SK-N-SH (cell line): Measurements from ENCODE around the gene DNAJC17. TPM values are rescaled to one million over a fixed set of nuclear protein-coding genes. Genes with fewer than 3 reads are reported as not detected.

Source experiments
- CTCF ChIA-PET: fragments of 300-600, 350-600 bp; formaldehyde crosslinking; extraction: SDS; loops from one replicate; lab custom pipeline; 2021; lab: Yijun Ruan, JAX
- POLR2A ChIA-PET: fragments of 350-600 bp; sonication (Branson Sonifier 250); formaldehyde crosslinking; extraction: SDS; loops from one replicate; lab custom pipeline; 2020; ENCODE audit warnings: antibody characterized with exemption, inconsistent platforms; lab: Yijun Ruan, JAX
- DNase-seq: peaks from one replicate; pipeline ENCODE4 v3.0.0; 2012
- H2AFZ ChIP-seq: fragments of 200-600 bp; sonication (generic); 2 replicates; pipeline ENCODE4 v1.8.1; 2016; ENCODE audit warnings: antibody characterized with exemption, mild to moderate bottlenecking, low read depth
- H3F3A ChIP-seq: fragments of 200-600 bp; sonication (generic); replicated peaks from 2 replicates; pipeline ENCODE3; 2016; ENCODE audit warnings: antibody characterized with exemption, mild to moderate bottlenecking; ENCODE audit not compliant: insufficient read depth
- H3K27ac ChIP-seq, 2 experiments: fragments of 200-500 bp in 1 of 2; fragments of 200-600 bp in 1 of 2; sonication (Bioruptor generic) in 1 of 2; sonication (generic), shearing (Covaris generic) in 1 of 2; 2 replicates each; pipeline versions ENCODE4 v1.5.1 to v1.6.1; 2014 to 2016; ENCODE audit warnings: low read depth in 2 of 2, inconsistent platforms in 1 of 2, low read length in 1 of 2, mild to moderate bottlenecking in 1 of 2, mixed read lengths in 1 of 2
- H3K27me3 ChIP-seq: fragments of 200-600 bp; sonication (generic), shearing (Covaris generic); 2 replicates; pipeline ENCODE4 v1.6.1; 2016; ENCODE audit warnings: mixed run types; ENCODE audit not compliant: insufficient read depth
- H3K36me3 ChIP-seq, 2 experiments: fragments of 200-500 bp in 1 of 2; fragments of 200-600 bp in 1 of 2; sonication (Bioruptor generic) in 1 of 2; sonication (generic) in 1 of 2; replicated peaks in 1 of 2; 2 replicates each; pipeline versions ENCODE3 to v1.5.1; 2014 to 2016; ENCODE audit warnings: low read length in 1 of 2, mild to moderate bottlenecking in 1 of 2; ENCODE audit not compliant: insufficient read depth in 2 of 2, control insufficient read depth in 1 of 2
- H3K4me1 ChIP-seq, 2 experiments: fragments of 200-500 bp in 1 of 2; fragments of 200-600 bp in 1 of 2; sonication (Bioruptor generic) in 1 of 2; sonication (generic), shearing (Covaris generic) in 1 of 2; 2 replicates each; pipeline versions ENCODE4 v1.5.1 to v1.6.1; 2014 to 2016; ENCODE audit warnings: low read depth in 1 of 2, low read length in 1 of 2, mixed run types in 1 of 2; ENCODE audit not compliant: insufficient read depth in 2 of 2, control insufficient read depth in 1 of 2
- H3K4me2 ChIP-seq: fragments of 200-600 bp; sonication (generic), shearing (Covaris generic); 2 replicates; pipeline ENCODE4 v1.6.1; 2017; ENCODE audit warnings: mixed run types
- H3K4me3 ChIP-seq, 2 experiments: fragments of 200-500 bp in 1 of 2; fragments of 200-600 bp in 1 of 2; sonication (Bioruptor generic) in 1 of 2; sonication (generic), shearing (Covaris generic) in 1 of 2; 2 replicates each; pipeline versions ENCODE4 v1.5.1 to v1.8.1; 2014 to 2016; ENCODE audit warnings: low read depth in 2 of 2, inconsistent platforms in 1 of 2, low read length in 1 of 2, mild to moderate bottlenecking in 1 of 2, mixed read lengths in 1 of 2, moderate library complexity in 1 of 2
- H3K79me2 ChIP-seq: fragments of 200-600 bp; sonication (generic); 2 replicates; pipeline ENCODE4 v1.8.1; 2017; ENCODE audit warnings: mild to moderate bottlenecking; ENCODE audit not compliant: insufficient read depth
- H3K9ac ChIP-seq: fragments of 200-600 bp; sonication (generic); 2 replicates; pipeline ENCODE4 v1.6.1; 2017; ENCODE audit warnings: mixed run types
- H3K9me2 ChIP-seq: fragments of 200-600 bp; sonication (generic); 2 replicates; pipeline ENCODE4 v1.6.1; 2017; ENCODE audit warnings: mixed run types
- H3K9me3 ChIP-seq: fragments of 200-600 bp; sonication (generic); 2 replicates; pipeline ENCODE4 v1.6.1; 2017; ENCODE audit warnings: mixed run types, mild to moderate bottlenecking, moderate library complexity
- H4K20me1 ChIP-seq: fragments of 200-600 bp; sonication (generic); 2 replicates; pipeline ENCODE4 v1.6.1; 2017; ENCODE audit warnings: mild to moderate bottlenecking, mixed run types; ENCODE audit not compliant: insufficient read depth
- CTCF ChIP-seq: fragments of 200-600 bp; sonication (generic); IDR thresholded peaks from 2 replicates; pipeline ENCODE4 v1.6.1; 2017; ENCODE audit warnings: antibody characterized with exemption, mild to moderate bottlenecking, moderate library complexity
- ELF1 ChIP-seq: IDR thresholded peaks from 2 replicates; pipeline ENCODE4 v1.4.0; 2012
- EP300 ChIP-seq, 2 experiments: IDR thresholded peaks; 2 replicates each; pipeline versions ENCODE4 v1.4.0 to v1.6.1; 2012; ENCODE audit warnings: borderline replicate concordance in 1 of 2, low read depth in 1 of 2, low read length in 1 of 2
- FOSL2 ChIP-seq: IDR thresholded peaks from 2 replicates; pipeline ENCODE4 v1.4.0; 2012; ENCODE audit warnings: low read depth, mild to moderate bottlenecking, moderate library complexity, borderline replicate concordance
- FOXM1 ChIP-seq: IDR thresholded peaks from 2 replicates; pipeline ENCODE4 v1.4.0; 2012; ENCODE audit warnings: low read depth, mild to moderate bottlenecking
- GABPA ChIP-seq: IDR thresholded peaks from 2 replicates; pipeline ENCODE4 v1.4.0; 2012; ENCODE audit warnings: low read depth, mild to moderate bottlenecking
- GATA2 ChIP-seq: sonication (generic); formaldehyde crosslinking; IDR thresholded peaks from 2 replicates; pipeline ENCODE4 v1.5.0; 2020; ENCODE audit warnings: mild to moderate bottlenecking, missing genetic modification reagents
- JUND ChIP-seq: IDR thresholded peaks from 2 replicates; pipeline ENCODE4 v1.4.0; 2012
- MEF2A ChIP-seq: IDR thresholded peaks from 2 replicates; pipeline ENCODE4 v1.4.0; 2012; ENCODE audit warnings: low read depth, borderline replicate concordance
- NFIC ChIP-seq: IDR thresholded peaks from 2 replicates; pipeline ENCODE4 v1.4.0; 2012; ENCODE audit warnings: borderline replicate concordance
- NRF1 ChIP-seq: IDR thresholded peaks from 2 replicates; pipeline ENCODE4 v1.6.1; 2012; ENCODE audit warnings: low read depth, mild to moderate bottlenecking, low read length
- POLR2AphosphoS5 ChIP-seq: IDR thresholded peaks from 2 replicates; pipeline ENCODE4 v1.6.1; 2012; ENCODE audit warnings: low read depth, low read length
- RAD21 ChIP-seq: IDR thresholded peaks from 2 replicates; pipeline ENCODE4 v1.6.1; 2012; ENCODE audit warnings: mild to moderate bottlenecking, low read length
- RCOR1 ChIP-seq: fragments of 150-350 bp; IDR thresholded peaks from 2 replicates; pipeline ENCODE4 v1.6.1; 2017; ENCODE audit warnings: antibody characterized with exemption, low read length
- REST ChIP-seq: IDR thresholded peaks from 2 replicates; pipeline ENCODE4 v1.6.1; 2012; ENCODE audit warnings: mild to moderate bottlenecking, low read depth, low read length, moderate library complexity
- RFX5 ChIP-seq: IDR thresholded peaks from 2 replicates; pipeline ENCODE4 v1.6.1; 2012; ENCODE audit warnings: mild to moderate bottlenecking, improper control_type of control experiment, low read length
- TEAD4 ChIP-seq: IDR thresholded peaks from 2 replicates; pipeline ENCODE4 v1.4.0; 2012; ENCODE audit warnings: mild to moderate bottlenecking, borderline replicate concordance; ENCODE audit not compliant: insufficient read depth
- YY1 ChIP-seq: IDR thresholded peaks from 2 replicates; pipeline ENCODE4 v1.4.0; 2012; ENCODE audit warnings: low read depth, mild to moderate bottlenecking
- WGBS: methylation state at CpG from one replicate; pipeline ENCODE4 v1.1.6; 2017; ENCODE audit warnings: low lambda C conversion rate; 5-methylcytosine and 5-hydroxymethylcytosine counted together
- polyA plus RNA-seq, 3 experiments: library from polyadenylated mRNA; depleted of rRNA; stranded (reverse); fragments of >200 nt; gene quantifications; 2 replicates each; pipeline ENCODE4 v1.2.3, GENCODE V29; 2012
- TF ChIP-seq, protein P1 (sequence below): fragments of 150-350 bp; IDR thresholded peaks from 2 replicates; pipeline ENCODE4 v1.6.1; 2016; ENCODE audit warnings: mild to moderate bottlenecking, low read depth, low read length
- TF ChIP-seq, protein P2 (sequence below): IDR thresholded peaks from 2 replicates; pipeline ENCODE4; 2012

Gene DNAJC17
- polyA plus RNA-seq, 1 of the 3 experiments (the other 2 are of a cell fraction), result 61.6 TPM

DNA sequence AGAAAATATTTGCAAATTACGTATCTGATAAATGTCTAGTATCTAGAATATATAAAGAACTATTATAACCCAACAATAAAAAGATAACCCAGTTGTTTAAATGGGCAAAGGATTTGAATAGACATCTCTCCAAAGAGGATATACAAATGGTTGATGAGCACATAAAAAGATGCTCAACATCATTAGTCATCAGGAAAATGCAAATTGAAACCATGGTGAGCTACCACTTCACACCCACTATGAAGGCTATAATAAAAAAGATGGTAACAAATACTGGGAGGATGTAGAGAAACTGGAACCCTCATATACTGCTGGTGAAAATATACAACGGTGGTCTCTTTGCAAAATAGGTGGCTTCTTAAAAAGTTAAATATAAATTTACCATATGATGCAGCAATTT lies 84.3 kb downstream of the DNAJC17 start:
- ChIA-PET CTCF (interaction anchor here (1.3 to 2.0 kb wide), 6 partner anchors 11 to 59 kb away, joined by 4 to 7 read pairs (median 4); no protein-coding TSS in a partner anchor), POLR2A (no interaction called here)
- Histone ChIP-seq H3K27me3 (no peaks in the 10 kb centered on the region), H3K9me3 (no peaks in the 10 kb centered on the region), H4K20me1 (no peaks in the 10 kb centered on the region), H3K9ac (no peak overlapping the region)
- TF ChIP-seq RCOR1 (no peak), JUND (no peak), ELF1 (no peak), GABPA (no peak)
- TF ChIP-seq, all 33 proteins: peak for 0
- Histone ChIP-seq H3K4me2 (no peak overlapping the region), H3K79me2 (no peaks in the 10 kb centered on the region), H3K36me3 (peaks cover 2 to 15% of the 10 kb centered on the region in 2 experiments), H3K4me3 (no peak overlapping the region), H3K4me1 (peaks cover 0 to 8% of the 10 kb centered on the region in 2 experiments; a peak in 1 of 4 replicates), H3K27ac (no peak overlapping the region), H2AFZ (no peak overlapping the region), H3F3A (peaks cover 13% of the 10 kb centered on the region), H3K9me2 (no peaks in the 10 kb centered on the region)
- no peak for DNase-seq
- 96% methylated on average over 2 of the region's 2 CpGs for WGBS

DNA sequence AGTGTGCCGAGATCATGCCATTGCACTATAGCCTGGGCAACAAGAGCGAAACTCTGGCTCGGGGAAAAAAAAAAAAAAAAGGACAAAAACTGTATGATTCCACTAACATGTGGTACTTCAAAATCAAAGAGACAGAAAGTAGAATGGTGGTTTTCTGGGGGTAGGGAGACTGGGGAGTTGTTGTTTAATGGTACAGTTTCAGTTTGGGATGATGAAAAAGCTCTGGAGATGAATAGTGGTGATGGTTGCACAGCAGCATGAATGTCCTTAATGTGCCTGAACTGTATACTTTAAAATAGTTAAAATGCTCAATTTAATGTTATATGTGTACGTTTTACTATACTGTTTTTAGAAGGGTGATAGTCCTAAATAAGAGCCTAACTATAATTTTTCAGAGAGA lies 84.9 kb downstream of the DNAJC17 start:
- H3K36me3 ChIP-seq, result peaks cover 2 to 15% of the 10 kb centered on the region in 2 experiments
- no peak overlapping the region for H3K27ac ChIP-seq
- H4K20me1 ChIP-seq, result no peaks in the 10 kb centered on the region
- 93% methylated on average over 4 of the region's 4 CpGs for WGBS
- no peak overlapping the region for H3K4me2 ChIP-seq
- no peaks in the 10 kb centered on the region for H3K9me3 ChIP-seq
- POLR2A ChIA-PET, result no interaction called here
- H2AFZ ChIP-seq, result no peak overlapping the region
- peaks cover 13% of the 10 kb centered on the region for H3F3A ChIP-seq
- H3K9ac ChIP-seq, result no peak overlapping the region
- CTCF ChIA-PET, result interaction anchor here (1.0 to 2.0 kb wide), 5 partner anchors 10 to 60 kb away, joined by 4 to 7 read pairs (median 5); no protein-coding TSS in a partner anchor
- no peaks in the 10 kb centered on the region for H3K9me2 ChIP-seq
- H3K79me2 ChIP-seq, result no peaks in the 10 kb centered on the region
- H3K4me3 ChIP-seq, result no peak overlapping the region
- H3K27me3 ChIP-seq, result no peaks in the 10 kb centered on the region
- H3K4me1 ChIP-seq, result peaks cover 0 to 8% of the 10 kb centered on the region in 2 experiments; a peak in 1 of 4 replicates
- DNase-seq, result no peak
- TF ChIP-seq, protein P1, sequence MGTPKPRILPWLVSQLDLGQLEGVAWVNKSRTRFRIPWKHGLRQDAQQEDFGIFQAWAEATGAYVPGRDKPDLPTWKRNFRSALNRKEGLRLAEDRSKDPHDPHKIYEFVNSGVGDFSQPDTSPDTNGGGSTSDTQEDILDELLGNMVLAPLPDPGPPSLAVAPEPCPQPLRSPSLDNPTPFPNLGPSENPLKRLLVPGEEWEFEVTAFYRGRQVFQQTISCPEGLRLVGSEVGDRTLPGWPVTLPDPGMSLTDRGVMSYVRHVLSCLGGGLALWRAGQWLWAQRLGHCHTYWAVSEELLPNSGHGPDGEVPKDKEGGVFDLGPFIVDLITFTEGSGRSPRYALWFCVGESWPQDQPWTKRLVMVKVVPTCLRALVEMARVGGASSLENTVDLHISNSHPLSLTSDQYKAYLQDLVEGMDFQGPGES, result no peak
- TF ChIP-seq EP300 (IDR thresholded peaks at IDR 0.05; ENCODE audit: borderline replicate concordance in 1 of 2, low read depth in 1 of 2, low read length in 1 of 2) (no peak), REST (no peak), GATA2 (CRISPR knock-in tag) (no peak), RFX5 (no peak), MEF2A (no peak), FOSL2 (no peak), FOXM1 (no peak), TEAD4 (no peak), NRF1 (no peak), POLR2AphosphoS5 (no peak), RAD21 (no peak), NFIC (no peak), YY1 (no peak), CTCF (no peak), RCOR1 (no peak)
- TF ChIP-seq, protein P2, sequence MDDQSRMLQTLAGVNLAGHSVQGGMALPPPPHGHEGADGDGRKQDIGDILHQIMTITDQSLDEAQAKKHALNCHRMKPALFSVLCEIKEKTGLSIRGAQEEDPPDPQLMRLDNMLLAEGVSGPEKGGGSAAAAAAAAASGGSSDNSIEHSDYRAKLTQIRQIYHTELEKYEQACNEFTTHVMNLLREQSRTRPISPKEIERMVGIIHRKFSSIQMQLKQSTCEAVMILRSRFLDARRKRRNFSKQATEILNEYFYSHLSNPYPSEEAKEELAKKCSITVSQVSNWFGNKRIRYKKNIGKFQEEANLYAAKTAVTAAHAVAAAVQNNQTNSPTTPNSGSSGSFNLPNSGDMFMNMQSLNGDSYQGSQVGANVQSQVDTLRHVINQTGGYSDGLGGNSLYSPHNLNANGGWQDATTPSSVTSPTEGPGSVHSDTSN, result no peak
